Activated CD8-positive, alpha-beta memory T cell treated with anti-CD3 and anti-CD28 coated beads for 1 hour (primary cell): ENCODE results near the gene CYP20A1.
"Not testable (repeated sequence)": the region's sequence is repeated elsewhere in the genome, so short reads cannot be mapped to it uniquely, and the experiment has no call there.

Experiments
- DNase-seq, 2 donors: peaks; one replicate each; pipeline ENCODE4 v3.0.0-alpha.2; 2020; ENCODE audit warnings: low read depth in 1 of 2; ENCODE audit errors: extremely low read depth in 1 of 2

CYP20A1 gene, protein sequence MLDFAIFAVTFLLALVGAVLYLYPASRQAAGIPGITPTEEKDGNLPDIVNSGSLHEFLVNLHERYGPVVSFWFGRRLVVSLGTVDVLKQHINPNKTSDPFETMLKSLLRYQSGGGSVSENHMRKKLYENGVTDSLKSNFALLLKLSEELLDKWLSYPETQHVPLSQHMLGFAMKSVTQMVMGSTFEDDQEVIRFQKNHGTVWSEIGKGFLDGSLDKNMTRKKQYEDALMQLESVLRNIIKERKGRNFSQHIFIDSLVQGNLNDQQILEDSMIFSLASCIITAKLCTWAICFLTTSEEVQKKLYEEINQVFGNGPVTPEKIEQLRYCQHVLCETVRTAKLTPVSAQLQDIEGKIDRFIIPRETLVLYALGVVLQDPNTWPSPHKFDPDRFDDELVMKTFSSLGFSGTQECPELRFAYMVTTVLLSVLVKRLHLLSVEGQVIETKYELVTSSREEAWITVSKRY

DNA sequence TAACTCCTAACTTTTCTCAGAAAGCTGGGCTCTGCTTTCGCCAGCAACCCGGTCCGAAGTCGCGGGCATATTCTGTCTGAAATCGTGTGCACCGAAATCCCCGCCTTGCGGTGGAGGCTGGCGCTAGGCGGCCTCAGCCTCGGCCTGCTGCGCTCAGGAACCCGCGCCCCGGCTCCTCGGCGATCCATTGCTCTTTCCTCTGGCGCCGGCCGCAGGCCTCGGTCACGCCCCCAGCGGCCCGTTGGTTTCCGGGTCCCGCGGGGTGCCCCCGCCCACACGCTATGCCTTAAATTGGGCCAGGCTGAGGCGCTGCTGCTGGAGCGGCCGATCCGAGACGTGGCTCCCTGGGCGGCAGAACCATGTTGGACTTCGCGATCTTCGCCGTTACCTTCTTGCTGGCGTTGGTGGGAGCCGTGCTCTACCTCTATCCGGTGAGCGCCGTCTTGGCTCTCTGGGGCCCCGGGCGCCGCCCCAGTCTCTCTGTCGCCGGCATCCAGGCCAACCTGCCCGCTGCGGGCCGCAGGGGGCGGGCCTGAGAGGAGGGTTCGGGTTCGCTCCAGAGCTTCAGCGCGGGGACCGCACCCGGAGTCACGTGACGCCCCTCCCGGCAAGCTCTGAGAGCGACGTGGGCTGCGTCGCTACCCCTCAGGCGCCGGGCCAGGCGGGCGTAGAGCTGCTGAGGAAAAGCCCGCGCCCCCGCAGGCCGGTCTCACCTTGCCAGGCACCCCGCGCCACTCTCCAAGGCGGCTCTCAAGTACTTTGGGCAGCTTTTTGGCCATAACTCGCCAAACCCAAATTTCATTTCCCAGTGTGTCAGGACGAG is at the start of gene CYP20A1:
Gene CYP20A1 (plus strand): TSS at position 315 of the 823 bp plus-strand sequence. CDS start 45 bp downstream, at position 360.
- DNase-seq: peak; percentile 90 to 97

DNA sequence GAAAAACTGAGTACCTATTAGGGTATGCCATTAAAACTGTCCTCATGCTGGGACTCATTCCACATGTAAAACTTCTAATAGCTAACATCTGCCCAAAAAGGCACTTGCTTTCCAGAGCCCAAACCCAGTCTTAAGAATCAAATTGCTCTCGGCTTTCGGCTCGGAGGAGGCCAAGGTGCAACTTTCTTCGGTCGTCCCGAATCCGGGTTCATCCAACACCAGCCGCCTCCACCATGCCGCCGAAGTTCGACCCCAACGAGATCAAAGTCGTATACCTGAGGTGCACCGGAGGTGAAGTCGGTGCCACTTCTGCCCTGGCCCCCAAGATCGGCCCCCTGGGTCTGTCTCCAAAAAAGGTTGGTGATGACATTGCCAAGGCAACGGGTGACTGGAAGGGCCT is 48.3 kb upstream of the CYP20A1 start:
- DNase-seq: not testable (repeated sequence)

DNA sequence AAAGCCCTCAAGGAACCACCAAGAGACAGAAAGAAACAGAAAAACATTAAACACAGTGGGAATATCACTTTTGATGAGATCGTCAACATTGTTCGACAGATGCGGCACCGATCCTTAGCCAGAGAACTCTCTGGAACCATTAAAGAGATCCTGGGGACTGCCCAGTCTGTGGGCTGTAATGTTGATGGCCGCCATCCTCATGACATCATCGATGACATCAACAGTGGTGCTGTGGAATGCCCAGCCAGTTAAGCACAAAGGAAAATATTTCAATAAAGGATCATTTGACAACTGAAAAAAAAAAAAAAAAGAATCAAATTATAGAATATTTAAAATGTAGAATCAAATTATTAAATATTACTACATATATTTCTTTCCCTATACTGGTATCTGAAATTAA is 47.8 kb upstream of the CYP20A1 start:
- not testable (repeated sequence) for DNase-seq

DNA sequence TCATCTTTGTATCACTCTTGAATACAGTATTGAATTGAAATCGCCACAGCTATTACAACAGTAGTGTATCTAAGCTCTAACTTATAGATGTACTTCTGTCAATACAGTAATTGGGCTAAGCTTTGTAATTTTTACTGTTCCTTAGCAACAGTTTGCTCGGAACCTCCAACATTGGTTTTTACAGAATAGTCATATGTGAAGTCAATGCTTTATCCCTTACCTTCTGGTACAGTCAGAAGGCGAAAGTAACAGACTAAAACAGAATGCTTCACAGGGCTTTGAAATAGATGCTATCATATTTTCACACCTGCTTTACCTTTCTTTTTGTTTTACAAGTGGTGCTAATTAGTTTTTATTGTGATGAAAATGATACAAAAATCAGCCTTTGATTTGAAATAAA is 46.9 kb upstream of the CYP20A1 start:
- DNase-seq: no peak

DNA sequence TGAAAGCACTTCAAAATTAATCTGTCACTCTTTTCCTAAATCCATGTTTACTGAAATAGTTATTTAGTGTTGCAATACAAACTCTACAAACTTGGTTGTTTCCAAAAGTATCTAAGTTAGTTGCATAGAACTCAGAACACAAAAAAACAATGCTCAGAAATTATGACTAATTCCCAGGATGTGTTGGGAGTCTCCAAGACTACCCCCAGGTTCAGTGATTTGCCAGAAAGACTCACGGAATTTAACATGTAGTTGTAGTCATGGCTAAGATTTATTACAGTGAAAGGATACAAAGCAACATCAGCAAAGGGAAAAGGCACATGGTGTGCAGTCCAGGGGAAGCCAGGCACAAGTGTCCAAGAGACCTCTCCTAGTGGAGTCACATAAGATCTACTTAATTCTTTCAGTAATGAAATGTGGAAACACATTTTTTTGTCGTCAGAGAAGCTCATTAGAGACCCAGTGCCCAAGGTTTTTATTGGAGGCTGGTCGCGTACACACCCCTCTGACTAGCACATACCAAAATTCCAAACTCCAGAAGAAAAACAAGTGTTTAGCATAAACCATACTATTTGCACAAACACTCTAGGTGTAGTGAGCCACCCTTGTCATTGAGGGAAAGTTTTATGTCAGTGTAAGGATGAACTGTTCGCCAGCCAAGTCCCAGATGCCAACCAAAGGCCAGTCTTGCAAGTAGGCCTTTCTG is 43.3 kb upstream of the CYP20A1 start:
- DNase-seq: no peak

DNA sequence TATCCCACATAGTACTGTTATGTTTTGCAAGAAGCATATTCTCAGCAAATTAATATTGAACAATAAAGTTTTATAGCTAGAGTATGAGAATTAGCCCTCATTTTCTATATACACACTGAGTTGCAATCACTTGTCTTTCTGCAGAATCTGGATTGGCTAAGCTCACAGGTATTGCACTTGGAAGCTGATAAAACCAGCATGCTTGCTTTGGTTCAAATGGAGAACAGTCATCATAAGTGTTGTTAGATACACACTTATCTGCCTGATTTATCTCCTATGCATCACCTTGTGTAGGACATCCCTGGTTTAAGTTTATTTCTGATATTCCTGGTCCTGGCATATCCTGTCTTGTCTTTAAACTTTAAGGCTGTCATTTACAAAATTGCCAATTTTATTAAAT is 38.0 kb upstream of the CYP20A1 start:
- no peak for DNase-seq

DNA sequence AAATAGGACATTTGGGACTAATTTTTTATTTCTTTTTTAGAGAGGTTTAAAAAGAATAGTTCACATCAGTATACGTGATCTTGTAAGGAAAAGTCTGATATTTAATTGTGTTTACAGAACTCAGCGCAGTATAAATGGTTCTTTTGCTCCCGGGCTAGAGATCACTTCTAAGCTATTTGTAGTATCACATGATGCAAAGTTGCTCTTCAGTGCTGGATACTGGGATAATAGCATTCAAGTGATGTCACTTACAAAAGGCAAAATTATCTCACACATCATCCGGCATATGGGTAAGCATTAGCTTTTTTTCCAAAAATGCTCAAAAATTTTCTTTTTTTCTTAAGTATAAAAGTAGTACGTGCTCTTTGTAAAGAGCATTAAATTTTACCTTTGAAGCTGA is 37.4 kb upstream of the CYP20A1 start:
- no peak for DNase-seq

DNA sequence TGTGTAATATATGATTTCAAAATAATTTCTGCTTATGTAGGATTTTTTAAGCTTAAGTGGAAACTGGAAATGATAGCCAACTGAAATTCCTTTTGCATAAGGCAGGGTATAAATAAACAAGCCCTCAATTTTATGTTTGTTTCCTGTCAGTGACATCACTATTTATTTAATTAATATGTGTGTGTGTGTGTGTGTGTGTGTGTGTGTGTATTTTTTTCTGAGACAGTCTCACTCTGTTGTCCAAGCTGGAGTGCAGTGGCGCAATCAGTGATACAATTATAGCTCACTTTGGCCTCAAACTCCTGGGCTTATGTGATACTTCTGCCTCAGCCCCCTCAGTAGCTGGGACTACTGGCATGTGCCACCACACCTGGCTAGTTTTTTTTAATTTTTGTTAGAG is 29.3 kb upstream of the CYP20A1 start:
- DNase-seq: no peak

DNA sequence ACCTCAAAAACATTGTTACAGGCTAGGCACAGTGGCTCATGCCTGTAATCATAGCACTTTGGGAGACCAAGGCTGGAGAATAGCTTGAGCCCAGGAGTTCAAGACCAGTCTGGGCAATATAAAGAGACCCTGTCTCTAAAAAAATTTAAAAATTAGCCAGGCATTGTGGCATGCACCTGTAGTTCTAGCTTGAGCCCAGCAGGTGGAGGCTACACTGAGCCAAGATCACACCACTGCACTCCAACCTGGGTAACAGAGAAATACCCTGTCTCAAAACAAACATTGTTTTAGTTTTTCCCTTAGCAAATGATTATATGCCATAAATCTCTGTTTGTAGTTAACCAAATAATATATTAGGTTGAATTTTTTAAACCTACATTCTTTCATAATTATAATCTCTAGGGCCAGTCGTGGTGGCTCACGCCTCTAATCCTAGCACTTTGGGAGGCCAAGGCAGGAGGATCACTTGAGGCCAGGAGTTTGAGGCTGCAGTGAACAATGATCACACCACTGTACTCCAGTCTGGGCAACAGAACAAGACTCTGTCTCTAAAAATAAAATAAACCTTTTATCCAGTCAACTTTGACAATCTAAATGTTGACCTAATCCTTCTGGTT is 13.3 kb upstream of the CYP20A1 start:
- DNase-seq: no peak

DNA sequence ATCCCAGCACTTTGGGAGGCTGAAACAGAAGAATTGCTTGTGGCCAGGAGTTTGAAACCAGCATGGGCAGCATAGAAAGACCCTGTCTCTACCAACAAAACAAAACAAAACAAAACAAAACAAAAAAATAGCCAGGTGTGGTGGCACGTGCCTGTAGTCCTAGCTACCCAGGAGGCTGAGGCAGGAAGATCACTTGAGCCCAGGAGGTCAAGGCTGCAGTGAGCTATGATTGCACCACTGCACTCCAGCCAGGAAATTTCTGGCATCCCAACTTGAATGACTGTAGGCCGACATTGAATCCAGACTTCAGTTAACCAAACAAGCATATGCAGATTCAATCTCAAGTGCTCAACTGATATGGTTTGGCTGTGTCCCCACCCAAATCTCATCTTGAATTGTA is 9.1 kb upstream of the CYP20A1 start:
- not testable (repeated sequence) for DNase-seq

DNA sequence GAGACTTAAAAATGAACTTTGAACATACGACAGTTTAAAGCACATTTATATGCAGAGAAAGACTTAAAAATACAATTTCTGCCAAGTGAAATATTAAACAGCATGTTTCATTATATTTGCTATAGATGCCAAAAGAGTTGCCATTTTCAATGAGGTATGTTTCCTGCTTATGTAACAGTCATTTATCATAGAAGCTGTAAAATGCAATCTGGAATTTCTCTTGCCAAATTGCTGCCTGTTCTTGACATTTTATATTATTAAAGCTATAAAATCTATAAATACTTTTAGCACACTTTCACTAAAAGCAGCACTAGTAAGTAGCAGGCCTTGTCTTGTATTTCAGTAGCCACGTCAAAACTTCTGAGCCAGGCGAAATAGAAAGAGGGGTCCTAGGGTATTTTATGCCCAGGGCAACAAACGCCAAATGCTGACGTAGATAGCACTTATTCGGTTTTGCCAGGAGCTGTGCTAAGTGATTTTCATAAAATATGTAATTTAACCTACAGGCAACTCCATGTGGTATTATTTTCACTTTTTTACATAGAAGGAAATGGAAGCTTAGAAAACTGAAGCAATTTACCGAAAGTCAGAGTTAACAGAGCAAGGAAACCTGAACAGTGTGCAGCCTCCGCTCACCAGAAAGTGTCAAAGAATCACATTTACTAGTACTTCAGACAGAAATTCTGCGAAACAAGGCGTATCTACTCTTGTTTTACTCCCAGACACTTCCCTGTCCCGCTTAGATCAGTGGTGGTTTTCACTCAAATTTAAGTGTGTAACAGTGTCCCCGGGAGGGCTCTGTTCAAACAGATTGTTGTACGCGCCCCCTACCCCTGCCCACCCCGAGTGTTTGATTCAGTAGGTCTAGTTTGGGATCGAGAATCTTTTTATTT is 1.2 kb upstream of the CYP20A1 start:
- no peak for DNase-seq

DNA sequence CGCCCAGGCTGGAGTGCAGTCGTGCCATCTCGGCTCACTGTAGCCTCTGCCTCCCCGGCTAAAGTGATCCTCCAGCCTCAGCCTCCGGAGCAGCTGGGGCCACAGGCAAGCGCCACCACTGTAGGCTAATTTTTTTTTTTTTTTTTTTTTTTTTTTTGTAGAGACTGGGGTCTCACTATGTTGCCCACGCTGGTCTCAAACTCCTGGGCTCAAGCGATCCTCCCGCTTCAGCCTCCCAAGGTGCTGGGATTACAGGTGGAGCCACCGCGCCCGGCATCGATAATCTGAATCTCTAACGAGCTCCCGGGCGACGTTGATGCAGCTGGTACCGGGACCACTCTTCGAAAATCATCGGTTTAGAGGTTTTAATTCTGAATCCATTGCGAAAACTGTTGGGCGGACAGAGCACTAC is 520 bp upstream of the CYP20A1 start:
- no peak for DNase-seq

DNA sequence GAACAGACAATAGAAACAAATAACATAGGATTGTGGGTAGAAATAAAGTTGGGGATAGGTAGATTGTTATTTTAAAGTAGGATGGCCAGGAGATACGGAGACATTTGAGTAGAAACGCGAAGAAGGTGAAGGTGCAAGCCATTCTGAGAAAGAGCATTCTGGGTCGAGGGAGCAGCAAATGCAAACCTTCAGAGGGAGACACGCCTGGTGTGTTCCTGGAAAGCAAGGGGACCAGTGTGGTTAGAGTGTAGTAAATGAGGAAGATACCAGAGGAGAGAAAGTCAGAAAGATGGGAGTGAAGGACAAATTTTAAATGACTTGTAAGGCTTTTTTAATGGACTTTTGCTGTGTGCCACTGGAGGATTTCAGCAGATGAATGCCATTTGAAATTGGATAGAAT is 1.7 kb downstream of the CYP20A1 start:
- DNase-seq: no peak

DNA sequence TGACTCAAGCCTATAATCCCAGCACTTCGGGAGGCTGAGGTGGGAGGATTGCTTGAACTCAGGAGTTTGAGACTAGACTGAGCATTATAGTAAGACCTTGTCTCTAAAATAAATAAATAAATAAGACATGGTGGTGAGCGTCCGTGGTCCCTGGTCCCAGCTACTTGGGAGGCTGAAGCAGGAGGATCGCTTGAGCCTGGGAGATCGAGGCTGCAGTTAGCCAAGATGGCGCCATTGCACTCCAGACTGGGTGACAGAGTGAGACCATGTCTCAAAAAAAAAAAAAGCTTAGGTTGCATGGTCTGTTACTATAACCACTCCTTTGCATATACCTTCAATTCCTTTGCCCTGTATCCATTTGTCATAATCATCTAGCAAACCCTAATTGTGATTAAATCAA is 3.7 kb downstream of the CYP20A1 start:
- no peak for DNase-seq

DNA sequence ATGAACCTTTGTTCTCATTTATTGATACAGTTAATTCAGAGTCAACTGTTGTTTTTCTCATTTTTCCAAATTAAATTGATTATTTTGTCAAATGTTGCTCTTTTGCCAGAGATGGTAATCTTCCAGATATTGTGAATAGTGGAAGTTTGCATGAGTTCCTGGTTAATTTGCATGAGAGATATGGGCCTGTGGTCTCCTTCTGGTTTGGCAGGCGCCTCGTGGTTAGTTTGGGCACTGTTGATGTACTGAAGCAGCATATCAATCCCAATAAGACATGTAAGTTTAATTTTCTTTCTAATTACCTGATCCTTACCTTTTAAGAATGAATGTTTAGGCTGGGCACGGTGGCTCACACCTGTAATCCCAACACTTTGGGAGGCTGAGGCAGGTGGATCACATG is 7.8 kb downstream of the CYP20A1 start:
- DNase-seq: no peak

DNA sequence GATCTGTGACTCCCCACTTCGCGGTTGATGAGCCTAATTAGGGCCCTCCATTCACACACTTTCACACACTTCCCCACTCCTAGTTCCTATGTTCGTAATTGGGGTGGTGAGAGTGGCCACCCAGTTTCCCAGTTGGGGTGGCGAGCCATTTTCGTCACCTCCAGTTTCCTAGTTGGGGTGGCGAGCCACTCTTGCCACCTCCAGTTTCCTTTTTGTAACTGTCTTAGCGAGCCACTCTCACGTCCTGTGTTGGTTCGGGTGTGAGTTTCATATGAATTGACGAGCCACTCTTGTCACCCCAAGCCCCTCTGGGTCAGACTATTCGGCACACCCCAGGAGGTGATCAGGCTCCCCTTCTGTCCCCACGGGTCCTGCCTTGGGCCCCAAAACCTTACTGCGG is 14.0 kb downstream of the CYP20A1 start:
- DNase-seq: no peak

DNA sequence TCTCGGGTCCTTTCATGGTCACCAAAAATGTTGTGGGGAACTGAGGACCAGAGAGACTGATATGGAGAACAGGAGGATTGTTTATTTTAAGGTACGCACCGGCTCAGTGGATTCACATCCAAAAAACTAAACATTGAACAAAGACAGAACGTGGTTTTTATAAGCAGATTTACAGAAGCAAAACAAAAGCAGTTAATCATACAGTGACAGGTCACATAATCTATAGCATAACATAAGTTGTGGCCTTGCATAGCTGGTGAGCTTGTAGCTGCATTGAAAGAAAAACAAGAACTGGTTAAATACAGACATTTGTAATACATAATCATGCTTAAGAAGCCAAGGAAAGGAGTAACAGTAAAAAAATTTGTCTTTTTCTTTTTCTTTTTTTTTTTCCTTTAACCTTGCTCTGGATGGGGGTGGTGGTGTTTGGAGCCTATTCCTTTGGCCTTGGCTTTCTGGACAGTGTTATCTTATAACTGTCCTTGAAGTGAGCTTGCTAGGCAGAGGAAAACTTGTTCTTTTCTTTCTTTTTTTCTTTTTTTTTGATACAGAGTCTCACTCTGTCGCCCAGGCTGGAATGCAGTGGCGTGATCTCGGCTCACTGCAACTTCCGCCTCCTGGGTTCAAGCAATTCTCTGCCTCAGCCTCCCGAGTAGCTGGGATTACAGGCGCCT is 14.7 kb downstream of the CYP20A1 start:
- not testable (repeated sequence) for DNase-seq

DNA sequence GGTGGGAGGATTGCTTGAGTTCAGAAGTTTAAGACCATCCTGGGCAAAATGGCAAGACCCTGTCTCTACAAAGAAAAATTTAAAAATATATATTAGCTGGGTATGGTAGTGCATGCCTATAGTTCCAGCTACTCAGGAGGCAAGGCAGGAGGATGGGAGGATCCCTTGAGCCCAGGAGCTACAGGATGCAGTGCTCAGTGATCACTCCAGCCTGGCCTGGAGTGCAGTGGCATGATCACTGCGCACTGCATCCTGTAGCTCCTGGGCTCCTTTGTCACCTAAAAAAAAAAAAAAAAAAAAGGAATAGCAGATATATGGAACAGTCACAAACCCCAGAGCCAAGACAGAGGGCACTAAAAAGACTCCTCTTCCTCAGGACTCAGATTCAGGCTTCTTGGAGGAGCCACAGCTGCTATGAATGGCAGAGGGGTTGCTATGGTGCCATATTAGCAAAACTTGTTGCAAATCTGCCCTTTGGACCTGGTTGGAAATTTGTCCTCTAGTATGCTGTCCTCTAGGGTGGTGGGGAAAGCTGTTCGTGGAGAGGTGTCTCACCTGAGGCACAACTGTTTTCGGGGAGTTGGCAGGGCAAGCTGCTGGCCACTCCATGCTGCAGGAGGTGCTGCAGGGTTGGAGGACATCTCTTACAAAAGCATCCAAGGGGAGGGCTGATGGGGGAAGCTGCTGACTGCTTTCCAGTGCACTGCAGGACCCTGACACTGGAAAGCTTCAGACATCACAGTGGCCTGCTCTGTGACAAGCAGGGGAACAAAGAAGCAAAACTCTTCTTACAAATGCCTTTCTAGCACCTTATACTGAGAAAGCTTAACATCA is 22.7 kb downstream of the CYP20A1 start:
- DNase-seq: no peak
